Progenitor cell of endocrine pancreas (in vitro differentiated cells): Measurements from ENCODE around the gene COL9A3. TPM values are rescaled to one million over a fixed set of nuclear protein-coding genes. Genes with fewer than 3 reads are reported as not detected.

Experiments used
- DNase-seq: peaks from one replicate; pipeline ENCODE4 v3.0.0; 2021; ENCODE audit warnings: low spot score; ENCODE audit not compliant: unreplicated experiment
- H3K27ac Mint-ChIP-seq: 2 replicates; pipeline ENCODE4 v1.8.0; 2021; ENCODE audit warnings: mild to moderate bottlenecking, moderate library complexity, mixed read lengths
- H3K27me3 Mint-ChIP-seq: 2 replicates; pipeline ENCODE4 v1.8.0; 2021; ENCODE audit warnings: mixed read lengths
- H3K36me3 Mint-ChIP-seq: 2 replicates; pipeline ENCODE4 v1.8.0; 2022; ENCODE audit warnings: mixed read lengths; ENCODE audit not compliant: insufficient read depth
- H3K4me1 Mint-ChIP-seq: 2 replicates; pipeline ENCODE4 v1.8.0; 2021; ENCODE audit warnings: low read depth, mixed read lengths
- H3K4me3 Mint-ChIP-seq: 2 replicates; pipeline ENCODE4 v1.8.0; 2021; ENCODE audit warnings: low read depth, mild to moderate bottlenecking, moderate library complexity, mixed read lengths
- H3K9me3 Mint-ChIP-seq: 2 replicates; pipeline ENCODE4 v1.8.0; 2021; ENCODE audit warnings: low read depth, mixed read lengths
- total RNA-seq: library from RNA; stranded (reverse); gene quantifications from 2 replicates; pipeline ENCODE4 v1.2.1, GENCODE V29; 2021
- TF ChIP-seq, protein P1 (sequence below): fragments of 200-600 bp; sonication (generic); IDR thresholded peaks from one replicate; pipeline ENCODE4 v1.5.0; 2021; ENCODE audit warnings: antibody characterized with exemption, mild to moderate bottlenecking; ENCODE audit not compliant: unreplicated experiment

The COL9A3 gene
- total RNA-seq, 1 donor from 2014 or later: 81.5 TPM

DNA sequence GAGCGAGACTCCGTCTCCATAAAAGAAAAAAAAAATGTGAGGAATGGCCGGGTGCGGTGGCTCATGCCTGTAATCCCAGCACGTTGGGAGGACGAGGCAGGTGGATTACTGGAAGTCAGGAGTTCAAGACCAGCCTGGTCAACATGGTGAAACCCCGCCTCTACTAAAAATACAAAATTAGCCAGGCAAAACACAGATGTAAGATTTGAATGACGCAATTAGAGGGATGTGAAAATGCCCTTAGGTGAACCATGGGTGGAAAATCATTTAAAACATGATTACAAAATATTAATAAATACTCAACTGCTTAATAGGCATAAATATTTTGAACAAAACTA, 20.9 kb downstream of the COL9A3 start:
- TF ChIP-seq, protein P1, sequence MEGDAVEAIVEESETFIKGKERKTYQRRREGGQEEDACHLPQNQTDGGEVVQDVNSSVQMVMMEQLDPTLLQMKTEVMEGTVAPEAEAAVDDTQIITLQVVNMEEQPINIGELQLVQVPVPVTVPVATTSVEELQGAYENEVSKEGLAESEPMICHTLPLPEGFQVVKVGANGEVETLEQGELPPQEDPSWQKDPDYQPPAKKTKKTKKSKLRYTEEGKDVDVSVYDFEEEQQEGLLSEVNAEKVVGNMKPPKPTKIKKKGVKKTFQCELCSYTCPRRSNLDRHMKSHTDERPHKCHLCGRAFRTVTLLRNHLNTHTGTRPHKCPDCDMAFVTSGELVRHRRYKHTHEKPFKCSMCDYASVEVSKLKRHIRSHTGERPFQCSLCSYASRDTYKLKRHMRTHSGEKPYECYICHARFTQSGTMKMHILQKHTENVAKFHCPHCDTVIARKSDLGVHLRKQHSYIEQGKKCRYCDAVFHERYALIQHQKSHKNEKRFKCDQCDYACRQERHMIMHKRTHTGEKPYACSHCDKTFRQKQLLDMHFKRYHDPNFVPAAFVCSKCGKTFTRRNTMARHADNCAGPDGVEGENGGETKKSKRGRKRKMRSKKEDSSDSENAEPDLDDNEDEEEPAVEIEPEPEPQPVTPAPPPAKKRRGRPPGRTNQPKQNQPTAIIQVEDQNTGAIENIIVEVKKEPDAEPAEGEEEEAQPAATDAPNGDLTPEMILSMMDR: no peak
- H3K27ac Mint-ChIP-seq: no peak overlapping the region
- H3K27me3 Mint-ChIP-seq: no peaks in the 10 kb centered on the region
- H3K36me3 Mint-ChIP-seq: peaks cover 6% of the 10 kb centered on the region
- H3K4me3 Mint-ChIP-seq: no peak overlapping the region
- H3K4me1 Mint-ChIP-seq: peaks cover 7% of the 10 kb centered on the region
- no peaks in the 10 kb centered on the region for H3K9me3 Mint-ChIP-seq
- DNase-seq: no peak

DNA sequence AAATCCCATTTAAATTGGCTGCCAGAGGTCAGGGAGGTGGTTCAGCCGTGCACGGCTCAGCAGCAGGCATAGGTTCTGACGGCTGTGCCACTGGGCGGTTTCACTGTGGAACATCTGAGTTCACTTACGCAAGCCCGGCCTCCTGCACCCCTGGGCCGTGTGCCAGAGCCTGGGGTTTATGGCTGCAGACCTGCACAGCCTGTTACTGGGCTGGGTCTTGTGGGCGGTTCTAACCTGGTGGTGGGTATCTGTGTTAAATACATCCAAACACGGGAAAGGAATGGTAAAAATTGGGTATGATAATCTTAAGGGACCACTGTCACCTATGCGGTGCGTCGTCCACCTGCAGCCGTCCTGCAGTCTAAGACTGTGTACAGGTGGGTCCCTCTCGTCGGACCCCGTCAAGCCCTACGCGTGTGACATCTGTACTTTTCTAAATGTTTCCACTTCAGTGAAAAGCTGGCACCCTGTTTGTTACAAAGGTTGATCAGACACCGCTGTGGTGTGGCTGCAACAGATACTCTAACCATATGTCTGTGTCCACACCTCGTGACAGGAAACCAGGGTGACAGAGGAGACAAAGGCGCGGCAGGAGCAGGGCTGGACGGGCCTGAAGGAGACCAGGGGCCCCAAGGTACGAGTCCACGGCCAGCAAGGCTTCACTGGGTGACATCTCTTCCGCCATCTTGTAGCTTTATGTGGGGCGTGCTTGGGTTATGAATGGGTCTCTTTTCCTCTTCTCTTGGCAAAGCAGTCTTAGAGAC, 21.5 kb downstream of the COL9A3 start:
- DNase-seq: no peak
- H3K27me3 Mint-ChIP-seq: no peaks in the 10 kb centered on the region
- TF ChIP-seq, protein P1: no peak
- peaks cover 5% of the 10 kb centered on the region for H3K36me3 Mint-ChIP-seq
- H3K27ac Mint-ChIP-seq: no peak overlapping the region
- no peaks in the 10 kb centered on the region for H3K9me3 Mint-ChIP-seq
- no peak overlapping the region for H3K4me3 Mint-ChIP-seq
- H3K4me1 Mint-ChIP-seq: peaks cover 5% of the 10 kb centered on the region

DNA sequence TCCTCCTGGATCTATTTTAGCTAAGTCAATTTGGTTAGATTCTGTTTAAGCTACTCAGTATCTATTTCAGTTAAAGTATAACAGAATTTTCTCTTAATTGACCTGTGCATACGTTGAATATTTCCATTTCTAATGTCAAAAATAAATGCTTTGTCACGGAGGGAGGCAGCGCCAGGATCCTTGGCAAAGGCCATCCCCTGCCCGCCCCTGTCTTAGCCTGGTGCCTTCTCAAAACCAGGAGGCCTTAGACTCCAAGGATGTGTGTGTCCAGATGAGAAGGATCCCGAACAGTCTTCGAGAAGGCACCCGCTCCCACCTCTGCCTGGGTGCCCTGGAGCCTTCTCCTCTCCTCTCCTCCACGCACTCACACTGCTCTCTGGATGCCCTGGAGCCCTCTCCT, 22.4 kb downstream of the COL9A3 start:
- H3K27ac Mint-ChIP-seq: no peak overlapping the region
- DNase-seq: no peak
- H3K4me1 Mint-ChIP-seq: peaks cover 5% of the 10 kb centered on the region
- TF ChIP-seq, protein P1: no peak
- H3K4me3 Mint-ChIP-seq: no peak overlapping the region
- no peaks in the 10 kb centered on the region for H3K27me3 Mint-ChIP-seq
- H3K9me3 Mint-ChIP-seq: no peaks in the 10 kb centered on the region
- H3K36me3 Mint-ChIP-seq: peaks cover 5% of the 10 kb centered on the region

DNA sequence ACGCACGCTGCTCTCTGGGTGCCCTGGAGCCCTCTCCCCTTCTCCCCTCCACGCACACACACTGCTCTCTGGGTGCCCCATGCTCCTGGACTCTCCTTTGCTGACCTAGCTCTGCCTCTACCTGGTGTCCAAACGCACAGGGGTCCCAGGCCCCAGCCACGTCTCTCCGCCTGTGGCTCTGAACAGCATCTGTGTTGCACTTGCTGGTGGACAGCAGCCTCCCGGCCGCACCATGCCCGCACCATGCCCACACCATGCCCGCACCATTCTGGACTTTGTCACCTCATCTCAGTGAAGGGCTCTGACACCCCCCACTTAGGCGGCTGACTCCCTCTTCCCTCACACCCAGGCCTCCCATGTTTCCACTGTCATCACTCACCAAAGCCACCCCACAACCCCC, 23.0 kb downstream of the COL9A3 start:
- H3K4me1 Mint-ChIP-seq: peaks cover 5% of the 10 kb centered on the region
- H3K36me3 Mint-ChIP-seq: peaks cover 5% of the 10 kb centered on the region
- no peaks in the 10 kb centered on the region for H3K9me3 Mint-ChIP-seq
- no peaks in the 10 kb centered on the region for H3K27me3 Mint-ChIP-seq
- no peak overlapping the region for H3K27ac Mint-ChIP-seq
- no peak for DNase-seq
- TF ChIP-seq, protein P1: no peak
- H3K4me3 Mint-ChIP-seq: no peak overlapping the region

DNA sequence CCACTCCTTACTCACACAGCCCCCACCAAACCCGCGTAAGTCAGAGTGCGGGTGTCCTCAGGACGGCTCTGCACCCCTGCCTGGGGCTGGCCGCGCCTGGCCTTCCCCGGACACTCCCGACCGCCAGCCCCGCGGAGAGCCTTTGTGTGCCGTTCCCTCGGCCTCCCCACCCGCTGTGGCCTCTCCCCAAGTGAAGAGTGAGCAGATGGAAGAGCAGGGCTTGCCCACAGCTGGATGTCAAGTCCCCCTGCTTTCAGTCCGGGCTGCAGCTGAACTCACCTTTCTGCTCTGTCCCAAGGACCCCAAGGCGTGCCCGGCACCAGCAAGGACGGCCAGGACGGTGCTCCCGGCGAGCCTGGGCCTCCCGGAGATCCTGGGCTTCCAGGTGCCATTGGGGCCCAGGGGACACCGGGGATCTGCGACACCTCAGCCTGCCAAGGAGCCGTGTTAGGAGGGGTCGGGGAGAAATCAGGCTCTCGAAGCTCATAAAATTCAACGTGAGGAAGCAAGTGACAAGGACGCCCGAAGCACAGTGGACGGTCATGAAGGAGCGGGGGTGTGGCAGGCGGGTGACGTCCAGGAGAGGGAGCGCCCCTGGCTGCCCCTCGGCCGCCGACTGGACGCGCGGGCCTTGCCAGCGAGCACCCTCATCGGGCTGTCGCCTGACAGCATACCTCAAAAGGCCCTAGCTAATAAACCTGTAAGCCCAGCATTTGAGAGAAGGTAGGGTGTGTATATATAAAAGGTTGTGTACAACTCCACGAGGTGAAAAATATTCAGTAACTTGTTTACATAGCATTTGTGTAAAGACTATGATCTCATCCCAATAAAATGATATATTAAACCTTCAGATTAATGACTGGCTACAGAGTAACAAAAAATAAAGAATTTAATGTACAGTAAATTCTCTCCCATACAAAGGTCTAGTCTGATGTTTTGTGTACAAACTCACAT, 23.7 kb downstream of the COL9A3 start:
- no peak overlapping the region for H3K27ac Mint-ChIP-seq
- peaks cover 5% of the 10 kb centered on the region for H3K36me3 Mint-ChIP-seq
- DNase-seq: no peak
- no peak overlapping the region for H3K4me3 Mint-ChIP-seq
- H3K9me3 Mint-ChIP-seq: no peaks in the 10 kb centered on the region
- no peaks in the 10 kb centered on the region for H3K27me3 Mint-ChIP-seq
- TF ChIP-seq, protein P1: no peak
- peaks cover under 1% of the 10 kb centered on the region for H3K4me1 Mint-ChIP-seq
